Fibroblast of skin of scalp (primary cell): ENCODE results near the gene PPM1H.

ENCODE experiments used
- DNase-seq: peaks from one replicate; pipeline ENCODE4 v3.0.0-alpha.2; 2013

Gene PPM1H

GRCh38 chr12:62601765-62602164, 333.2 kb downstream of the PPM1H start:
- no peak for DNase-seq

GRCh38 chr12:62599854-62600437, 335.0 kb downstream of the PPM1H start:
- no peak for DNase-seq

- no peak for DNase-seq
These were observed 336.1 kb downstream of the PPM1H start for GRCh38 chr12:62598846-62599245.

- no peak for DNase-seq
These were observed 337.7 kb downstream of the PPM1H start for GRCh38 chr12:62597253-62597652.
